CD14-positive monocyte (primary cell): ENCODE measurements around the gene KRT79. TPM values are rescaled to one million over a fixed set of nuclear protein-coding genes. Genes with fewer than 3 reads are reported as not detected.
"Not testable (repeated sequence)": the region's sequence is repeated elsewhere in the genome, so short reads cannot be mapped to it uniquely, and the experiment has no call there.

Experiments used
- DNase-seq, 3 donors: peaks; one replicate each; pipeline ENCODE4 v3.0.0-alpha.2; 2011 to 2022
- H2AFZ ChIP-seq: 2 replicates; pipeline ENCODE4 v1.6.0; 2012; ENCODE audit warnings: mild to moderate bottlenecking, low read depth, low read length, inconsistent platforms; ENCODE audit not compliant: insufficient read depth, poor library complexity, severe bottlenecking
- H3K27ac ChIP-seq, 2 donors: 1 replicate in 1 of 2; 2 replicates in 1 of 2; pipeline ENCODE4 v1.5.1; 2012 to 2013; ENCODE audit warnings: low read length in 2 of 2, control low read depth in 1 of 2, inconsistent platforms in 1 of 2, low read depth in 1 of 2, mild to moderate bottlenecking in 1 of 2
- H3K27me3 ChIP-seq, 2 donors: one replicate each; pipeline versions ENCODE4 v1.6.0 to v1.6.1; 2011 to 2013; ENCODE audit warnings: low read length in 2 of 2; ENCODE audit not compliant: control insufficient read depth in 2 of 2, insufficient read depth in 2 of 2
- H3K36me3 ChIP-seq, 2 donors: replicated peaks in 1 of 2; 1 replicate in 1 of 2; 2 replicates in 1 of 2; pipeline versions ENCODE4 v1.5.1 to v1.6.1; 2012 to 2013; ENCODE audit warnings: low read length in 2 of 2, control low read depth in 1 of 2, inconsistent platforms in 1 of 2, mild to moderate bottlenecking in 1 of 2; ENCODE audit not compliant: insufficient read depth in 2 of 2, control insufficient read depth in 1 of 2
- H3K4me1 ChIP-seq, 2 donors: 1 replicate in 1 of 2; 2 replicates in 1 of 2; pipeline versions ENCODE4 v1.5.1 to v1.6.1; 2012 to 2013; ENCODE audit warnings: low read length in 2 of 2, control low read depth in 1 of 2, inconsistent platforms in 1 of 2, mild to moderate bottlenecking in 1 of 2, moderate library complexity in 1 of 2; ENCODE audit not compliant: insufficient read depth in 2 of 2, control insufficient read depth in 1 of 2
- H3K4me2 ChIP-seq: replicated peaks from 2 replicates; pipeline ENCODE3; 2012; ENCODE audit warnings: low read length, moderate library complexity, mild to moderate bottlenecking; ENCODE audit not compliant: poor library complexity, severe bottlenecking; ENCODE audit errors: extremely low read depth
- H3K4me3 ChIP-seq, 3 experiments: fragments of 200-600 bp in 1 of 3; sonication (generic) in 1 of 3; replicated peaks in 1 of 3; 1 replicate in 2 of 3; 2 replicates in 1 of 3; pipeline ENCODE4 v1.5.1; 2011 to 2013; ENCODE audit warnings: low read length in 3 of 3, mild to moderate bottlenecking in 3 of 3, control low read depth in 2 of 3, low read depth in 2 of 3, inconsistent platforms in 1 of 3, moderate library complexity in 1 of 3
- H3K79me2 ChIP-seq: 2 replicates; pipeline ENCODE4 v1.6.0; 2012; ENCODE audit warnings: mild to moderate bottlenecking, control low read depth, inconsistent platforms, low read length, moderate library complexity; ENCODE audit not compliant: insufficient read depth
- H3K9ac ChIP-seq: 2 replicates; pipeline ENCODE4 v1.6.0; 2017; ENCODE audit warnings: low read length, mild to moderate bottlenecking; ENCODE audit not compliant: insufficient read depth, poor library complexity, severe bottlenecking
- H3K9me3 ChIP-seq, 2 donors: replicated peaks in 1 of 2; 1 replicate in 1 of 2; 2 replicates in 1 of 2; pipeline versions ENCODE4 v1.5.1 to v1.6.1; 2012 to 2013; ENCODE audit warnings: low read length in 2 of 2, control low read depth in 1 of 2; ENCODE audit not compliant: control insufficient read depth in 1 of 2, insufficient read depth in 1 of 2
- H4K20me1 ChIP-seq: 2 replicates; pipeline ENCODE4 v1.6.0; 2012; ENCODE audit warnings: mild to moderate bottlenecking, low read length, control low read depth, moderate library complexity; ENCODE audit not compliant: insufficient read depth
- H3K27ac Mint-ChIP-seq, 7 donors: one replicate each; pipeline ENCODE4 v1.8.0; 2020; ENCODE audit warnings: mild to moderate bottlenecking in 7 of 7, mixed read lengths in 7 of 7, moderate library complexity in 6 of 7, inconsistent platforms in 2 of 7
- H3K27me3 Mint-ChIP-seq, 3 donors: one replicate each; pipeline ENCODE4 v1.8.0; 2021 to 2022; ENCODE audit warnings: low read depth in 3 of 3, mild to moderate bottlenecking in 3 of 3, mixed read lengths in 3 of 3, moderate library complexity in 3 of 3, inconsistent platforms in 1 of 3
- H3K36me3 Mint-ChIP-seq, 2 donors: one replicate each; pipeline ENCODE4 v1.8.0; 2020; ENCODE audit warnings: mixed read lengths in 2 of 2, inconsistent platforms in 1 of 2, mild to moderate bottlenecking in 1 of 2
- H3K4me1 Mint-ChIP-seq: one replicate; pipeline ENCODE4 v1.8.0; 2020; ENCODE audit warnings: mild to moderate bottlenecking, mixed read lengths
- H3K4me3 Mint-ChIP-seq, 2 donors: one replicate each; pipeline ENCODE4 v1.8.0; 2020; ENCODE audit warnings: mild to moderate bottlenecking in 2 of 2, mixed read lengths in 2 of 2, moderate library complexity in 1 of 2
- H3K9me3 Mint-ChIP-seq, 7 donors: one replicate each; pipeline ENCODE4 v1.8.0; 2020 to 2022; ENCODE audit warnings: mixed read lengths in 7 of 7, mild to moderate bottlenecking in 6 of 7, moderate library complexity in 6 of 7, inconsistent platforms in 2 of 7
- WGBS: methylation state at CpG from one replicate; pipeline ENCODE4 v1.1.5; 2013; ENCODE audit warnings: missing lambda C conversion rate; ENCODE audit not compliant: insufficient coverage; 5-methylcytosine and 5-hydroxymethylcytosine counted together
- intact Hi-C, 2 donors: fragments of 100-400 bp; cut with micrococcal nuclease; formaldehyde crosslinking; loops; one replicate each; pipeline versions ENCODE4 v1.15.0 to v1.15.1; 2023
- polyA minus RNA-seq: library from RNA; depleted of rRNA, polyadenylated mRNA; stranded (reverse); fragments of >200 nt; gene quantifications from 2 replicates; pipeline ENCODE4 v1.2.3, GENCODE V29; 2012
- polyA plus RNA-seq, 3 donors: library from polyadenylated mRNA; depleted of rRNA in 1 of 3; unstranded in 2 of 3; stranded (reverse) in 1 of 3; fragments of 300-500 nt in 2 of 3; fragments of >200 nt in 1 of 3; fragmentation: Illumina TruSeq in 2 of 3; gene quantifications; 1 replicate in 2 of 3; 2 replicates in 1 of 3; pipeline ENCODE4 v1.2.3, GENCODE V29; 2012 to 2021
- total RNA-seq, 12 experiments: library from RNA in 1 of 12; stranded (reverse) in 1 of 12; fragments of 120-200 nt in 1 of 12; gene quantifications; one replicate each; pipeline ENCODE4 v1.2.4 and lab custom pipeline; 2013 to 2026; ENCODE audit warnings: mixed read lengths in 6 of 12, inconsistent platforms in 1 of 12
- TF ChIP-seq, protein P1 (sequence below): fragments of 200-600 bp; IDR thresholded peaks from one replicate; pipeline ENCODE4 v1.8.0; 2022; ENCODE audit warnings: antibody characterized with exemption, mild to moderate bottlenecking

Gene KRT79
- not detected for total RNA-seq (2013)
- polyA plus RNA-seq (not detected), polyA minus RNA-seq (not detected in 2 replicates), total RNA-seq (lab: John Stamatoyannopoulos, UW) (0 to 0.60 (median 0.07) reads per million in 11 experiments)

- H3K27ac ChIP-seq, result no peak within 1 kb of the TSS
- no peaks in the 10 kb centered on the region for H3K27me3 ChIP-seq
- Mint-ChIP-seq H3K9me3 (no peaks in the 10 kb centered on the region), H3K4me3 (no peak within 1 kb of the TSS), H3K27me3 (peaks cover 0 to 8% (median 8%) of the 10 kb centered on the region in 3 donors), H3K4me1 (peaks cover 10% of the 10 kb centered on the region), H3K27ac (no peak within 1 kb of the TSS), H3K36me3 (no peaks in the 10 kb centered on the region)
- intact Hi-C loops, result no loop called here
- TF ChIP-seq, protein P1, sequence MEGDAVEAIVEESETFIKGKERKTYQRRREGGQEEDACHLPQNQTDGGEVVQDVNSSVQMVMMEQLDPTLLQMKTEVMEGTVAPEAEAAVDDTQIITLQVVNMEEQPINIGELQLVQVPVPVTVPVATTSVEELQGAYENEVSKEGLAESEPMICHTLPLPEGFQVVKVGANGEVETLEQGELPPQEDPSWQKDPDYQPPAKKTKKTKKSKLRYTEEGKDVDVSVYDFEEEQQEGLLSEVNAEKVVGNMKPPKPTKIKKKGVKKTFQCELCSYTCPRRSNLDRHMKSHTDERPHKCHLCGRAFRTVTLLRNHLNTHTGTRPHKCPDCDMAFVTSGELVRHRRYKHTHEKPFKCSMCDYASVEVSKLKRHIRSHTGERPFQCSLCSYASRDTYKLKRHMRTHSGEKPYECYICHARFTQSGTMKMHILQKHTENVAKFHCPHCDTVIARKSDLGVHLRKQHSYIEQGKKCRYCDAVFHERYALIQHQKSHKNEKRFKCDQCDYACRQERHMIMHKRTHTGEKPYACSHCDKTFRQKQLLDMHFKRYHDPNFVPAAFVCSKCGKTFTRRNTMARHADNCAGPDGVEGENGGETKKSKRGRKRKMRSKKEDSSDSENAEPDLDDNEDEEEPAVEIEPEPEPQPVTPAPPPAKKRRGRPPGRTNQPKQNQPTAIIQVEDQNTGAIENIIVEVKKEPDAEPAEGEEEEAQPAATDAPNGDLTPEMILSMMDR, result no peak
- H3K36me3 ChIP-seq, result no peaks in the 10 kb centered on the region
- 97% methylated on average over 13 of the region's 22 CpGs for WGBS
- no peak for DNase-seq
- no peak within 1 kb of the TSS for H3K4me2 ChIP-seq
- H4K20me1 ChIP-seq, result no peaks in the 10 kb centered on the region
- no peaks in the 10 kb centered on the region for H3K79me2 ChIP-seq
- H3K9me3 ChIP-seq, result no peaks in the 10 kb centered on the region
- H3K4me3 ChIP-seq, result no peak within 1 kb of the TSS
- no peak within 1 kb of the TSS for H3K9ac ChIP-seq
- no peaks in the 10 kb centered on the region for H3K4me1 ChIP-seq
- H2AFZ ChIP-seq, result no peak within 1 kb of the TSS
Measured at GRCh38 chr12:52833922-52834726, at the start of gene KRT79. KRT79 (minus strand) TSS chr12:52834311; CDS start chr12:52834260, 51 bp downstream.

- Mint-ChIP-seq H3K4me1 (peaks cover 21% of the 10 kb centered on the region), H3K27me3 (peaks cover 2 to 15% (median 8%) of the 10 kb centered on the region in 3 donors), H3K4me3 (peak overlapping the region in 1 of 2 donors; percentile 63), H3K27ac (peak overlapping the region in 1 of 7 donors; percentile 57)
- H3K9ac ChIP-seq, H3K9me3 ChIP-seq, H3K27ac ChIP-seq, intact Hi-C loops, H2AFZ ChIP-seq, H3K79me2 ChIP-seq, DNase-seq, H3K4me3 ChIP-seq, H3K4me2 ChIP-seq, H4K20me1 ChIP-seq, H3K27me3 ChIP-seq, H3K36me3 Mint-ChIP-seq, H3K36me3 ChIP-seq, H3K9me3 Mint-ChIP-seq: not testable (repeated sequence)
- WGBS, result 100% methylated on average over 4 of the region's 8 CpGs
- peaks cover 11 to 25% of the 10 kb centered on the region in 2 donors for H3K4me1 ChIP-seq
Measured at GRCh38 chr12:52880499-52880898, 46.4 kb upstream of the KRT79 start.
